GM23338 (cell line): Measurements from ENCODE around the gene RUNDC3A. TPM values are rescaled to one million over a fixed set of nuclear protein-coding genes. Genes with fewer than 3 reads are reported as not detected.
A peak's percentile ranks its signal among the peaks of the same experiment; 100 is the strongest.

Experiments used
- ATAC-seq: fragments of 200-7000 bp; cut with Tn5 transposase; 3 replicates; pipeline ENCODE4 v1.9.1; 2020
- DNase-seq: peaks from one replicate; pipeline ENCODE4 v3.0.0-alpha.2; 2015; ENCODE audit warnings: low spot score
- H2AFZ ChIP-seq: fragments of 200-600 bp; sonication (generic); 2 replicates; pipeline ENCODE4 v1.8.0; 2016; ENCODE audit warnings: antibody characterized with exemption, mild to moderate bottlenecking, moderate library complexity
- H3F3A ChIP-seq: fragments of 200-600 bp; sonication (generic); replicated peaks from 2 replicates; pipeline ENCODE4 v1.8.0; 2017; ENCODE audit warnings: antibody characterized with exemption, mixed run types, low read depth
- H3K27ac ChIP-seq: fragments of 200-600 bp; sonication (generic); 2 replicates; pipeline ENCODE4 v1.6.1; 2016; ENCODE audit warnings: low read depth
- H3K27me3 ChIP-seq: fragments of 200-600 bp; sonication (generic); 2 replicates; pipeline ENCODE4 v1.8.0; 2016; ENCODE audit warnings: mild to moderate bottlenecking, mixed run types, moderate library complexity; ENCODE audit not compliant: insufficient read depth
- H3K36me3 ChIP-seq: fragments of 200-600 bp; sonication (generic); 2 replicates; pipeline ENCODE4 v1.8.0; 2016; ENCODE audit warnings: mild to moderate bottlenecking; ENCODE audit not compliant: insufficient read depth
- H3K4me1 ChIP-seq: fragments of 200-600 bp; sonication (generic); 2 replicates; pipeline ENCODE4 v1.8.0; 2016; ENCODE audit warnings: mild to moderate bottlenecking, moderate library complexity; ENCODE audit not compliant: insufficient read depth
- H3K4me2 ChIP-seq: fragments of 200-600 bp; sonication (generic); 2 replicates; pipeline ENCODE4 v1.7.1; 2017; ENCODE audit warnings: mixed run types
- H3K4me3 ChIP-seq: fragments of 200-600 bp; sonication (generic); 2 replicates; pipeline ENCODE4 v1.6.1; 2016; ENCODE audit warnings: mixed run types
- H3K79me2 ChIP-seq: fragments of 200-600 bp; sonication (generic); replicated peaks from 2 replicates; pipeline ENCODE4 v1.8.0; 2017; ENCODE audit warnings: mild to moderate bottlenecking; ENCODE audit not compliant: insufficient read depth
- H3K9me2 ChIP-seq: fragments of 200-600 bp; sonication (generic); 2 replicates; pipeline ENCODE4 v1.8.0; 2017; ENCODE audit not compliant: insufficient read depth
- H4K20me1 ChIP-seq: fragments of 200-600 bp; sonication (generic); replicated peaks from 2 replicates; pipeline ENCODE4 v1.8.0; 2017; ENCODE audit warnings: mild to moderate bottlenecking; ENCODE audit not compliant: insufficient read depth
- H3K27ac Mint-ChIP-seq: 2 replicates; pipeline ENCODE4 v1.8.0; 2020; ENCODE audit warnings: inconsistent platforms, mild to moderate bottlenecking, moderate library complexity, mixed read lengths
- H3K27me3 Mint-ChIP-seq: 3 replicates; pipeline ENCODE4 v1.8.0; 2022; ENCODE audit warnings: low read depth, mild to moderate bottlenecking, moderate library complexity, mixed read lengths, inconsistent platforms; ENCODE audit not compliant: insufficient read depth, poor library complexity
- H3K36me3 Mint-ChIP-seq: 3 replicates; pipeline ENCODE4 v1.8.0; 2021; ENCODE audit warnings: low read depth, mild to moderate bottlenecking, inconsistent platforms, moderate library complexity, mixed read lengths
- H3K4me1 Mint-ChIP-seq: 3 replicates; pipeline ENCODE4 v1.8.0; 2020; ENCODE audit warnings: mild to moderate bottlenecking, inconsistent platforms, mixed read lengths
- H3K4me3 Mint-ChIP-seq: 3 replicates; pipeline ENCODE4 v1.8.0; 2021; ENCODE audit warnings: moderate library complexity, mild to moderate bottlenecking, inconsistent platforms, mixed read lengths
- H3K9me3 Mint-ChIP-seq: 3 replicates; pipeline ENCODE4 v1.8.0; 2020; ENCODE audit warnings: moderate library complexity, mild to moderate bottlenecking, inconsistent platforms, mixed read lengths
- ZNF331 ChIP-seq: fragments of 250-450 bp; sonication (Bioruptor Pico); IDR thresholded peaks from 2 replicates; pipeline ENCODE4 v1.5.0; 2020; ENCODE audit warnings: low read depth, mild to moderate bottlenecking, moderate library complexity
- polyA plus RNA-seq: library from polyadenylated mRNA; unstranded; fragments of >200 nt; fragmentation: Nextera tagmentation; extraction: Ambion mirVana; gene quantifications from 2 replicates; pipeline ENCODE4 v1.2.1, GENCODE V29; 2016
- small RNA-seq: library from RNA; depleted of rRNA; stranded (forward); fragments of <200 nt; gene quantifications from one replicate; pipeline ENCODE3, GENCODE V24; 2014; ENCODE audit warnings: low replicate concordance
- total RNA-seq: library from RNA; depleted of rRNA; stranded (reverse); fragments of >200 nt; shearing (Covaris generic); gene quantifications from 2 replicates; pipeline ENCODE4 v1.2.3, GENCODE V29; 2014; rRNA removed
- TF ChIP-seq, protein P1 (sequence below), 2 experiments: fragments of 200-600 bp in 1 of 2; sonication (generic) in 1 of 2; conservative IDR thresholded peaks; 2 replicates each; pipeline versions ENCODE4 v1.5.1 to v1.6.1; 2016 to 2017; ENCODE audit warnings: antibody characterized with exemption in 2 of 2, low read depth in 2 of 2, mild to moderate bottlenecking in 2 of 2, moderate library complexity in 1 of 2

RUNDC3A gene
- total and polyA plus RNA-seq, 2 experiments from 2014 or later, result 3.7 to 5.5 TPM

DNA sequence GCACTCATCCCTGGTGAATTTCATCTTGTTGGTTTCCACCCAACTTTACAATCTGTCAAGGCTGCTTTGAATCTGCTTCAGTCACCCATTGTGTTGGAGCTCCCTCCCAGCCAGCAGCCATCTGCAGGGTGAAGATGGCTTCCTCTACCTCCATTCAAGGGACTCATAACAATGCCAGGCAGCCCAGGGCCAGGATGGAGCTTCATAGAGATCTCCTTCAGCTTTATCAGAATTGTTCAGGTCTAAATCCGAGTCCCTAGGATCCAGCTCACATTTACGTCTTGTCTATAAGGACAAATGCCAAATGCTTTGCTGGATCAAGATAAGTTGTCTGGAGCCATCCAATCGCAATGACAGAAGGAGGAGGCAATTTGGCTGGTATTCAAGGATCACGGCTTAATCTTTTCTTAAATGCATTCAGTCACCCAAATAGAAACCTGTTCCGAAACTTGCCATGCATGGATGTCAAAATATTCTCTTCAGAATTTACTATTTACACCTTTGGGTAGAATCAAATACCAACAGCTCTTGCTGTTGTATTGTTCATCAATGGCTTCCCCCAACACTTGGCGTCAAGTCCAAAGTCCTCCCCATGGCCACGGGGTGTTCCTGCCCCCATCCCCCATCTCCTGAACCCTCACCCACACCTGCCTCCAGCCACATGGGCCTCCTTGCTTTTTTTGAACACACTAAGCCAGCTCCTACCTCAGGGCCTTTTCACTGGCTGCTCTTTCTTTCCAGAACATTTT is 59.0 kb downstream of the RUNDC3A start:
- no peak overlapping the region for H3K4me2 ChIP-seq
- no peak for ATAC-seq
- H3K36me3 Mint-ChIP-seq, result no peaks in the 10 kb centered on the region

More for the DNA sequence above, 59.0 kb downstream of the RUNDC3A start:
- DNase-seq, result no peak
- Histone ChIP-seq H3K9me2 (no peaks in the 10 kb centered on the region), H3K4me3 (no peak overlapping the region), H3K79me2 (no peaks in the 10 kb centered on the region), H3K27ac (no peak overlapping the region), H3K27me3 (peaks cover 17% of the 10 kb centered on the region; the same call in 1 of the 2 replicates), H3K36me3 (no peaks in the 10 kb centered on the region), H3F3A (0 out of 2 replicates have a peak, but pooled peaks cover 4% of the 10 kb centered on the region), H3K4me1 (peaks cover 9% of the 10 kb centered on the region; the same call in 1 of the 2 replicates), H2AFZ (no peak overlapping the region), H4K20me1 (no peaks in the 10 kb centered on the region; the same call in 1 of the 2 replicates)
- no peak overlapping the region for H3K27ac Mint-ChIP-seq
- H3K9me3 Mint-ChIP-seq, result no peaks in the 10 kb centered on the region; the same call in 2 of the 3 replicates
- H3K4me3 Mint-ChIP-seq, result no peak overlapping the region
- peaks cover 5% of the 10 kb centered on the region; the same call in 2 of the 3 replicates for H3K4me1 Mint-ChIP-seq
- peaks cover 23% of the 10 kb centered on the region for H3K27me3 Mint-ChIP-seq
- TF ChIP-seq, protein P1, sequence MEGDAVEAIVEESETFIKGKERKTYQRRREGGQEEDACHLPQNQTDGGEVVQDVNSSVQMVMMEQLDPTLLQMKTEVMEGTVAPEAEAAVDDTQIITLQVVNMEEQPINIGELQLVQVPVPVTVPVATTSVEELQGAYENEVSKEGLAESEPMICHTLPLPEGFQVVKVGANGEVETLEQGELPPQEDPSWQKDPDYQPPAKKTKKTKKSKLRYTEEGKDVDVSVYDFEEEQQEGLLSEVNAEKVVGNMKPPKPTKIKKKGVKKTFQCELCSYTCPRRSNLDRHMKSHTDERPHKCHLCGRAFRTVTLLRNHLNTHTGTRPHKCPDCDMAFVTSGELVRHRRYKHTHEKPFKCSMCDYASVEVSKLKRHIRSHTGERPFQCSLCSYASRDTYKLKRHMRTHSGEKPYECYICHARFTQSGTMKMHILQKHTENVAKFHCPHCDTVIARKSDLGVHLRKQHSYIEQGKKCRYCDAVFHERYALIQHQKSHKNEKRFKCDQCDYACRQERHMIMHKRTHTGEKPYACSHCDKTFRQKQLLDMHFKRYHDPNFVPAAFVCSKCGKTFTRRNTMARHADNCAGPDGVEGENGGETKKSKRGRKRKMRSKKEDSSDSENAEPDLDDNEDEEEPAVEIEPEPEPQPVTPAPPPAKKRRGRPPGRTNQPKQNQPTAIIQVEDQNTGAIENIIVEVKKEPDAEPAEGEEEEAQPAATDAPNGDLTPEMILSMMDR (conservative IDR thresholded peaks at IDR 0.05; ENCODE audit: low read depth in 2 of 2), result no peak
- TF ChIP-seq ZNF331, result no peak

Small RNA genes within 50 kb of the gene (small RNA-seq; reads per million reads assigned to genes)
- gene RF00012 (not detected), gene RN7SL507P (0.60 reads per million, percentile 42 among the genes with 10 or more reads in this experiment), gene RNU6-453P (0.07 reads per million)

Other genes with a start within 250 kb of the RUNDC3A start
- gene LSM12, start 241.9 kb upstream of the RUNDC3A start, total RNA-seq, result 64.4 and 72.7 TPM in 2 replicates
- 226 and 241 TPM in 2 replicates for gene LSM12, start 241.9 kb upstream of the RUNDC3A start, polyA plus RNA-seq
- 110 and 112 TPM in 2 replicates for gene G6PC3, start 237.9 kb upstream of the RUNDC3A start, total RNA-seq
- gene G6PC3, start 237.9 kb upstream of the RUNDC3A start, polyA plus RNA-seq, result 143 and 154 TPM in 2 replicates
- gene HDAC5, start 185.0 kb upstream of the RUNDC3A start, total RNA-seq, result 71.1 and 86.9 TPM in 2 replicates
- gene HDAC5, start 185.0 kb upstream of the RUNDC3A start, polyA plus RNA-seq, result 16.9 TPM in 2 replicates
- 17.0 and 19.0 TPM in 2 replicates for gene HROB, start 166.7 kb upstream of the RUNDC3A start, total RNA-seq
- 9.3 TPM in 2 replicates for gene HROB, start 166.7 kb upstream of the RUNDC3A start, polyA plus RNA-seq
- not detected in 2 replicates for gene ASB16, start 137.9 kb upstream of the RUNDC3A start, total RNA-seq
- 0.21 and 0.47 TPM in 2 replicates for gene ASB16, start 137.9 kb upstream of the RUNDC3A start, polyA plus RNA-seq
- 15.9 and 20.8 TPM in 2 replicates for gene TMUB2, start 121.6 kb upstream of the RUNDC3A start, total RNA-seq
- gene TMUB2, start 121.6 kb upstream of the RUNDC3A start, polyA plus RNA-seq, result 16.5 and 17.0 TPM in 2 replicates
- gene ATXN7L3, start 108.7 kb upstream of the RUNDC3A start, total RNA-seq, result 79.3 and 95.0 TPM in 2 replicates
- 20.3 and 20.6 TPM in 2 replicates for gene ATXN7L3, start 108.7 kb upstream of the RUNDC3A start, polyA plus RNA-seq
- gene UBTF, start 88.9 kb upstream of the RUNDC3A start, total RNA-seq, result 62.2 and 78.8 TPM in 2 replicates
- 27.0 and 29.9 TPM in 2 replicates for gene UBTF, start 88.9 kb upstream of the RUNDC3A start, polyA plus RNA-seq
- gene SLC4A1, start 40.5 kb upstream of the RUNDC3A start, total RNA-seq, result not detected in 2 replicates
- not detected in 2 replicates for gene SLC4A1, start 40.5 kb upstream of the RUNDC3A start, polyA plus RNA-seq
- gene SLC25A39, start 16.2 kb downstream of the RUNDC3A start, total RNA-seq, result 157 and 184 TPM in 2 replicates
- gene SLC25A39, start 16.2 kb downstream of the RUNDC3A start, polyA plus RNA-seq, result 202 and 215 TPM in 2 replicates
- 193 and 216 TPM in 2 replicates for gene GRN, start 36.7 kb downstream of the RUNDC3A start, total RNA-seq
- gene GRN, start 36.7 kb downstream of the RUNDC3A start, polyA plus RNA-seq, result 101 and 122 TPM in 2 replicates
- gene FAM171A2, start 55.3 kb downstream of the RUNDC3A start, total RNA-seq, result 26.6 and 35.4 TPM in 2 replicates
- 3.9 and 4.1 TPM in 2 replicates for gene FAM171A2, start 55.3 kb downstream of the RUNDC3A start, polyA plus RNA-seq
- gene ITGA2B, start 81.0 kb downstream of the RUNDC3A start, total RNA-seq, result 9.6 and 13.3 TPM in 2 replicates
- gene ITGA2B, start 81.0 kb downstream of the RUNDC3A start, polyA plus RNA-seq, result 7.8 and 13.9 TPM in 2 replicates
- gene GPATCH8, start 194.8 kb downstream of the RUNDC3A start, total RNA-seq, result 44.4 and 52.2 TPM in 2 replicates
- 59.7 and 76.5 TPM in 2 replicates for gene GPATCH8, start 194.8 kb downstream of the RUNDC3A start, polyA plus RNA-seq
- gene FZD2, start 248.9 kb downstream of the RUNDC3A start, total RNA-seq, result 7.6 and 14.8 TPM in 2 replicates
- gene FZD2, start 248.9 kb downstream of the RUNDC3A start, polyA plus RNA-seq, result 6.1 and 6.2 TPM in 2 replicates